ENCODE measurements around the gene MBTPS2. TPM values are rescaled to one million over a fixed set of nuclear protein-coding genes. Genes with fewer than 3 reads are reported as not detected.
"Not testable (repeated sequence)": the region's sequence is repeated elsewhere in the genome, so short reads cannot be mapped to it uniquely, and the experiment has no call there.

MBTPS2 gene
- total RNA-seq, 1 donor from 2014 or later = 15.1 TPM

DNA sequence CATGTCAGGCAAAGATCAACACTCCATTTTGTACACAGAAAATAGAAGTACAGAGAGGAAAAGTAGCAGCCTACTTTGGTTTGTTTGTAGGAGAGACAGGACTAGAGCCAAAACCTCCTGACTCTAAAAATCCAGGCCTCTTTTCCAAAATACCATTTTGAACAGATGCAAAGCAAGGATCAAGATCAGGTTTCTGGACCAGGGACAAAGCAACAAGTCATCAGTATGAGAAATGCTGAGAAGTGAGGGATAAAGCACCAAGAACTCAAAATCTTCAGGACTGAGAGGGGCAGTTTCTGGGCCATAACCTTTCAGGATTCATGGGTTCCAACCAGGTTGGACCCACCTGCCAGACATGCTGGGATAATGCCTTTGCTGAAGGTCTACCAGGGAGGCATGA, 36.6 kb upstream of the MBTPS2 start:
- no peaks in the 10 kb centered on the region for H3K36me3 ChIP-seq (ENCODE audit: control insufficient read depth, insufficient read depth, low read length)
- no peaks in the 10 kb centered on the region for H3K27me3 ChIP-seq (ENCODE audit: control insufficient read depth, insufficient read depth, low read length)
- DNase-seq (ENCODE audit: low read depth) = no peak
- H3K4me3 ChIP-seq (ENCODE audit: low read depth, low read length) = no peak overlapping the region
- TF ChIP-seq, protein P1, sequence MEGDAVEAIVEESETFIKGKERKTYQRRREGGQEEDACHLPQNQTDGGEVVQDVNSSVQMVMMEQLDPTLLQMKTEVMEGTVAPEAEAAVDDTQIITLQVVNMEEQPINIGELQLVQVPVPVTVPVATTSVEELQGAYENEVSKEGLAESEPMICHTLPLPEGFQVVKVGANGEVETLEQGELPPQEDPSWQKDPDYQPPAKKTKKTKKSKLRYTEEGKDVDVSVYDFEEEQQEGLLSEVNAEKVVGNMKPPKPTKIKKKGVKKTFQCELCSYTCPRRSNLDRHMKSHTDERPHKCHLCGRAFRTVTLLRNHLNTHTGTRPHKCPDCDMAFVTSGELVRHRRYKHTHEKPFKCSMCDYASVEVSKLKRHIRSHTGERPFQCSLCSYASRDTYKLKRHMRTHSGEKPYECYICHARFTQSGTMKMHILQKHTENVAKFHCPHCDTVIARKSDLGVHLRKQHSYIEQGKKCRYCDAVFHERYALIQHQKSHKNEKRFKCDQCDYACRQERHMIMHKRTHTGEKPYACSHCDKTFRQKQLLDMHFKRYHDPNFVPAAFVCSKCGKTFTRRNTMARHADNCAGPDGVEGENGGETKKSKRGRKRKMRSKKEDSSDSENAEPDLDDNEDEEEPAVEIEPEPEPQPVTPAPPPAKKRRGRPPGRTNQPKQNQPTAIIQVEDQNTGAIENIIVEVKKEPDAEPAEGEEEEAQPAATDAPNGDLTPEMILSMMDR (IDR thresholded peaks at IDR 0.05; ENCODE audit: insufficient read depth, low read length, poor library complexity, severe bottlenecking) = no peak

DNA sequence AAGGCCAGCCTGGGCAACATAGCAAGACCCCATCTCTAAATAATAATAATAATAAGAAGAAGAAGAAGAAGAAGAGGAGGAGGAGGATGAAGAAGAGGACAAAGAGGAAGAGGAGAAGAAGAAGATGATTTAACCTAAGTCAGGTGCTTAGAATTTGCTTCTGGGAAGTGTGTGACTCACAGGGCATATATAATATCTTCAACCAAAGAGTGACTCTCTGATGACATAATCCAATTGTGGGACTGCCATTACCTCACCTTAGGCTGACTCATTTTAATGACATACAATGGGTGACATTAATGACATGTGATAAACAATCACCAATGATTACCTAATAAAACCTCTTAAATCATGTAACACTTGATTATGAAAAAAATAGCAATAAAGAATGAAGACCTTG, 32.7 kb upstream of the MBTPS2 start:
- Histone ChIP-seq H3K27me3 (ENCODE audit: control insufficient read depth, insufficient read depth, low read length) (no peaks in the 10 kb centered on the region), H3K4me3 (ENCODE audit: low read depth, low read length) (no peak overlapping the region), H3K36me3 (ENCODE audit: control insufficient read depth, insufficient read depth, low read length) (no peaks in the 10 kb centered on the region)
- TF ChIP-seq, protein P1 (IDR thresholded peaks at IDR 0.05; ENCODE audit: insufficient read depth, low read length, poor library complexity, severe bottlenecking) = no peak
- peak; percentile 19 for DNase-seq (ENCODE audit: low read depth)

DNA sequence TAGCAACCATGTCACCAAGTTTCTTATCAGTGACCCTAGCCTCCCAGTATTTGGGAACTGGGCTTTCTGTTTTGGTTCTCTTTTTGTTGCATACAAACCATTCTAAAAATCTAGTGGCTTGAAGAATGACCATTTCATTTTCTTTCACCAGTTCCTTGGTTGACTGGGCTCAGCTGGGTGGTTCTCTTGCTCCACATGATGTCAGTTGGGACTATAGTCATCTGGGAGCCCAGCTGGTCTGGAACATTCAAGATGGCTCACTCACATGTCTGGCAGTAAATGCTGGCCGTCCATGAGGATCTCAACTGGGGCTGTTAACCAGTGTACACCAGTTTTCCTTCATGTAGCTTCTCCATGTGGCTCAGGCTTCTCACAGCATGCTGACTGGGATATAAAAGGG, 27.6 kb upstream of the MBTPS2 start:
- TF ChIP-seq, protein P1 (IDR thresholded peaks at IDR 0.05; ENCODE audit: insufficient read depth, low read length, poor library complexity, severe bottlenecking) = no peak
- Histone ChIP-seq H3K27me3 (ENCODE audit: control insufficient read depth, insufficient read depth, low read length) (no peaks in the 10 kb centered on the region), H3K4me3 (ENCODE audit: low read depth, low read length) (no peak overlapping the region), H3K36me3 (ENCODE audit: control insufficient read depth, insufficient read depth, low read length) (no peaks in the 10 kb centered on the region)
- no peak for DNase-seq (ENCODE audit: low read depth)

DNA sequence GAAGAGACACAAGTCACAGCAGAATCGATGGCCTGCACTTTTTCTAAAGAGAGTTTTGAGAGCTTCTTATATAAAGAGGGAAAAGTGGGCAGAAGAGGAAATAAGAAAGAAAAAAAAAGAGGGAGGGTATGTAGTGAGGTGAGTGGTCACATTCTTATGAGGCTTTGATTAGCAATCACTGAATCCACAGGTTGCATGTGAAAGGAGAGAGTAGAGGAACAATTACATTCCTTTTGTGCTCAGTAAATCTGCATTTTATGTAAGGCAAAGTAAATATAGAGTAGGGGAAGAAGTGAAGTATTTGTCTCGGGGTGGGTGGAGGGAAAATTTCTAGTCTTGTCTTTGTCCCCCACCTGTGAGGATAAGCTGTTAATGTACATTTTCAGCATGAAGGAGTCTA, 26.8 kb upstream of the MBTPS2 start:
- Histone ChIP-seq H3K27me3 (ENCODE audit: control insufficient read depth, insufficient read depth, low read length) (no peaks in the 10 kb centered on the region), H3K36me3 (ENCODE audit: control insufficient read depth, insufficient read depth, low read length) (no peaks in the 10 kb centered on the region), H3K4me3 (ENCODE audit: low read depth, low read length) (no peak overlapping the region)
- DNase-seq (ENCODE audit: low read depth) = no peak
- TF ChIP-seq, protein P1 (IDR thresholded peaks at IDR 0.05; ENCODE audit: insufficient read depth, low read length, poor library complexity, severe bottlenecking) = no peak

DNA sequence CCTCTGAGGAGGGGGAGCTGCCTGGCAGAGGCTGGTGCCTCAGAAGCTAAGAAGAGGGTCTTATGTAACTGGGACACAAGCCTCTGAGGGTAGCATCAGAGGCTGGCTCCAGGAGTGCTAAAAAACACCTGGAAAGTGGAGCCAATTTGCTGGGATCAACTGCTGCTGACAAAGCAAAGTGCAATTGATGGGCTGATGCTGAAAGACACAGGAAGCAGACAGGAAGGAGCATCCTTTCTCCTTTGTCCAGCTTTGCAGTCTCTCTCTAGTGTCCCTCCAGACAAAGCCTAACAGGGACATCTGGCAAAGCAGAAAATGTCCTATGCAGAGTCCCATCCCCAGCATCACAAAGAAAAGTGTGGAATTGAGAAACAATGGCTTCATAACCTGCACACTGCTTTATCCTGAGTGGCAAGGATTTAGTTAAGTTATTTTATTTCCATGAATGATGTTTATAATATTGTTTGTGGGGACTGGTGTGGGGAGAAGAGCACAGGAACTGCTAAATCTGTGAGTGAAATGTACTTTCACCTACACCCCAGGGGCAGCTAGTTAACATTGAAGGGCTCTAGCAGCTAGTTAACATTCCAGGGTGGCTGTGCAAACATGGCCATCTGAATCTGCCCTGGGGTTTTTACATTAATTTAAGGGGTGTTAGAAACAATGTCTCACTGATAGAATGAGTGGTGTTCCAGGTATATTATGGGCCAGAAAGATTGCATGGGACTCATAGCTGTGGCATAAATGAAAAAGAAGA, 25.6 kb upstream of the MBTPS2 start:
- no peak overlapping the region for H3K4me3 ChIP-seq (ENCODE audit: low read depth, low read length)
- DNase-seq (ENCODE audit: low read depth) = no peak
- H3K36me3 ChIP-seq (ENCODE audit: control insufficient read depth, insufficient read depth, low read length) = no peaks in the 10 kb centered on the region
- TF ChIP-seq, protein P1 (IDR thresholded peaks at IDR 0.05; ENCODE audit: insufficient read depth, low read length, poor library complexity, severe bottlenecking) = no peak
- no peaks in the 10 kb centered on the region for H3K27me3 ChIP-seq (ENCODE audit: control insufficient read depth, insufficient read depth, low read length)

DNA sequence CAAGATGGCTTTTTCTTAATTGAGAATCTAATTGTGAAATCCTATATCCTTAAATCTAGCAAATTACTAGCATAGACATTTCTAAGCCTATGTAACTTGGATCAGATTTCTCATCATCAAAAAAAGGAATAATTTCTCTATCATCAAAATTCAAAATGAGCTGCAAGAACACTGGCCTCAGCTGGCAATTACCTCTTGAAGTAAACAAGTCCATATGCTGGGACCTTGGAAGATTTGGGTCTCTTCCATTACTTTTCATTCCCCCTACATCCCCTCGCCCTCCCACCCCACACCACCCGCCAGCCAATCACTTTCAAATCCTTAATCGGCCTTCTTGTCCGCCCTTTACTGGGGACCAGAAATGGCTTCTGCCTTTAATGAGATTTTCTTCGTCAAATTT, 23.3 kb upstream of the MBTPS2 start:
- H3K27me3 ChIP-seq (ENCODE audit: control insufficient read depth, insufficient read depth, low read length) = no peaks in the 10 kb centered on the region
- H3K36me3 ChIP-seq (ENCODE audit: control insufficient read depth, insufficient read depth, low read length) = no peaks in the 10 kb centered on the region
- H3K4me3 ChIP-seq (ENCODE audit: low read depth, low read length) = no peak overlapping the region
- TF ChIP-seq, protein P1 (IDR thresholded peaks at IDR 0.05; ENCODE audit: insufficient read depth, low read length, poor library complexity, severe bottlenecking) = no peak
- no peak for DNase-seq (ENCODE audit: low read depth)

DNA sequence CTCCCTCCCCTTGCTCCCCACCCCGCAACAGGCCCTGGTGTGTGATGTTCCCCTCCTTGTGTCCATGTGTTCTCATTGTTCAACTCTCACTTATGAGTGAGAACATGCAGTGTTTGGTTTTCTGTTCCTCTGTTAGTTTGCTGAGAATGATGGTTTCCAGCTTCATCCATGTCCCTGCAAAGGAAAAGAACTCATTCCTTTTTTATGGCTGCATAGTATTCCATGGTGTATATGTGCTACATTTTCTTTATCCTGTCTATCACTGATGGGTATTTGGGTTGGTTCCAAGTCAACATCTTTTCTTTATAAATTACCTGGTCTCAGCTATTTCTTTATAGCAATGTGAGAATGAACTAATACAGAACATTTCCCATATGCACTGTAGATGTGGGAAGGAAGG, 19.2 kb upstream of the MBTPS2 start:
- H3K27me3 ChIP-seq (ENCODE audit: control insufficient read depth, insufficient read depth, low read length); H3K36me3 ChIP-seq (ENCODE audit: control insufficient read depth, insufficient read depth, low read length); DNase-seq (ENCODE audit: low read depth); H3K4me3 ChIP-seq (ENCODE audit: low read depth, low read length): not testable (repeated sequence)
